DND-41 (cell line): ENCODE results near the gene VANGL1.

Source experiments
- EZH2 ChIP-seq: IDR thresholded peaks from 3 replicates; pipeline ENCODE4 v1.6.1; 2012; ENCODE audit warnings: borderline replicate concordance, low read depth, mild to moderate bottlenecking, moderate library complexity, low read length, inconsistent platforms; ENCODE audit not compliant: severe bottlenecking
- TF ChIP-seq, protein P1 (sequence below): IDR thresholded peaks from 2 replicates; pipeline ENCODE4 v1.5.1; 2012; ENCODE audit warnings: borderline replicate concordance, low read length, moderate library complexity, mild to moderate bottlenecking; ENCODE audit not compliant: poor library complexity, severe bottlenecking; ENCODE audit errors: extremely low read depth

DNA sequence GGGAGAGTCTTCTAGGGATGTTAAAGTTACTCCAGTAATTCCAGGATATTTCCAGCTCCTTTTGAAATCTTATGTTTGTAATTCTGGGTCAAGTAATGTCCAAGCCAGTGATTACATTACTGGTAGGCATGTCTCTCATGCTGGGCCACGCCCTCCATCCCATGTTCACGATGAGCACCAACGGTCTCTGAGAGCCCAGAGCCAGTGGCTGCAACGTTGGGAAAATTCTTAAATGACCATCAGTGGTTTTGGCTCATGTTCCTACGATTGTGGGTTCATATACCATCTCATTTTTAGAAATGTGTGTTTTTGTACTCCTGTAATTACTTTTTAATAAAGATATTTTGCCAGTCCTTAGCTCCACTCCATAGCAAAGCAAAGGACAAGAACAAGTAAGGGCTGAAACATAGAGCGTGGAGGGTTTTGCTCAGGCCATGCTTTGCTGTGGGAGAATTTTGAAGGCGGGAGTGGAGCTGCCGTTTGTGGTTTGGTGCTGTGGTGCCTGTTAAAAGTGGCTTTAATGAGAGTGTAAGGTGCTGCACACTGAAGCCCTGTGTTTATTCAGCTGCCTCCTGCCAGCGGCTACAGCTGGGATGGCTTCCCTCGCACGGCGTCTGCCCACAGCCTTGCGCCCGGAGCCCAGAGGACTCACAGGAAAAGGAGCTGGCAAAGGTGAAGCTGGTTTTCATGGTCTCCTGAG is 28.9 kb downstream of the VANGL1 start:
- no peak for TF ChIP-seq EZH2
- TF ChIP-seq, protein P1, sequence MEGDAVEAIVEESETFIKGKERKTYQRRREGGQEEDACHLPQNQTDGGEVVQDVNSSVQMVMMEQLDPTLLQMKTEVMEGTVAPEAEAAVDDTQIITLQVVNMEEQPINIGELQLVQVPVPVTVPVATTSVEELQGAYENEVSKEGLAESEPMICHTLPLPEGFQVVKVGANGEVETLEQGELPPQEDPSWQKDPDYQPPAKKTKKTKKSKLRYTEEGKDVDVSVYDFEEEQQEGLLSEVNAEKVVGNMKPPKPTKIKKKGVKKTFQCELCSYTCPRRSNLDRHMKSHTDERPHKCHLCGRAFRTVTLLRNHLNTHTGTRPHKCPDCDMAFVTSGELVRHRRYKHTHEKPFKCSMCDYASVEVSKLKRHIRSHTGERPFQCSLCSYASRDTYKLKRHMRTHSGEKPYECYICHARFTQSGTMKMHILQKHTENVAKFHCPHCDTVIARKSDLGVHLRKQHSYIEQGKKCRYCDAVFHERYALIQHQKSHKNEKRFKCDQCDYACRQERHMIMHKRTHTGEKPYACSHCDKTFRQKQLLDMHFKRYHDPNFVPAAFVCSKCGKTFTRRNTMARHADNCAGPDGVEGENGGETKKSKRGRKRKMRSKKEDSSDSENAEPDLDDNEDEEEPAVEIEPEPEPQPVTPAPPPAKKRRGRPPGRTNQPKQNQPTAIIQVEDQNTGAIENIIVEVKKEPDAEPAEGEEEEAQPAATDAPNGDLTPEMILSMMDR = no peak
